ENCODE data around the gene ACTRT3.

ACTRT3 gene

GRCh38 chr3:169769287-169770181, at the start of gene ACTRT3:
TSS of gene ACTRT3 (minus strand) at chr3:169769561. CDS start at chr3:169769520, 41 bp downstream.
- TF ChIP-seq CTCF (IDR thresholded peaks at IDR 0.05): no peak

- TF ChIP-seq CTCF (IDR thresholded peaks at IDR 0.05): no peak
These were observed 49.0 kb upstream of the ACTRT3 start for GRCh38 chr3:169818316-169818715.

GRCh38 chr3:169815590-169816150, 46.3 kb upstream of the ACTRT3 start:
- TF ChIP-seq CTCF (IDR thresholded peaks at IDR 0.05): no peak

GRCh38 chr3:169813757-169814517, 44.6 kb upstream of the ACTRT3 start:
- no peak for TF ChIP-seq CTCF (IDR thresholded peaks at IDR 0.05)

- no peak for TF ChIP-seq CTCF (IDR thresholded peaks at IDR 0.05)
These were observed 43.9 kb upstream of the ACTRT3 start for GRCh38 chr3:169813278-169813677.

GRCh38 chr3:169812332-169813235, 43.2 kb upstream of the ACTRT3 start, which contains the start of the genes LRRC34 and LRRIQ4:
TSS of gene LRRC34 (minus strand) at chr3:169812904. CDS start at chr3:169812548, 356 bp downstream.
TSS of gene LRRIQ4 (plus strand) at chr3:169812870. CDS start at chr3:169821922, 9,052 bp downstream.
- TF ChIP-seq CTCF (IDR thresholded peaks at IDR 0.05): no peak
